Ascending aorta (tissue), 2 donors: ENCODE data around the gene CST9. TPM values are rescaled to one million over a fixed set of nuclear protein-coding genes. Genes with fewer than 3 reads are reported as not detected.

ENCODE experiments used
- DNase-seq, 2 donors: peaks; one replicate each; pipeline ENCODE4 v3.0.0-alpha.2; 2019; ENCODE audit warnings: low spot score in 2 of 2
- H3K27ac ChIP-seq, 2 donors: fragments of 200-600 bp; sonication (generic); one replicate each; pipeline ENCODE4 v1.5.1; 2016 to 2017; ENCODE audit warnings: mild to moderate bottlenecking in 1 of 2
- H3K27me3 ChIP-seq: fragments of 200-600 bp; sonication (generic); one replicate; pipeline ENCODE4 v1.5.1; 2017
- H3K36me3 ChIP-seq, 2 donors: fragments of 200-600 bp; sonication (generic); one replicate each; pipeline ENCODE4 v1.5.1; 2016
- H3K4me1 ChIP-seq, 2 donors: fragments of 200-600 bp; sonication (generic); one replicate each; pipeline ENCODE4 v1.5.1; 2016 to 2017; ENCODE audit warnings: mild to moderate bottlenecking in 1 of 2
- H3K4me3 ChIP-seq, 2 donors: fragments of 200-600 bp; sonication (generic); one replicate each; pipeline ENCODE4 v1.5.1; 2016 to 2017; ENCODE audit warnings: mild to moderate bottlenecking in 1 of 2
- H3K9me3 ChIP-seq, 2 donors: fragments of 200-600 bp; sonication (generic); one replicate each; pipeline ENCODE4 v1.5.1; 2016
- CTCF ChIP-seq, 3 experiments: fragments of 200-600 bp in 2 of 3; fragments of 450-650 bp in 1 of 3; sonication (generic) in 2 of 3; IDR thresholded peaks; one replicate each; pipeline ENCODE4 v1.5.1; 2016 to 2019; ENCODE audit warnings: antibody characterized with exemption in 3 of 3, mild to moderate bottlenecking in 1 of 3, moderate library complexity in 1 of 3
- intact Hi-C: fragments of 100-400 bp; cut with DNase I; formaldehyde crosslinking; loops from one replicate; pipeline ENCODE4 v1.15.1; 2023
- total RNA-seq: library from RNA; depleted of rRNA; stranded (reverse); fragments of >200 nt; gene quantifications from one replicate; pipeline ENCODE4 v1.1.0, GENCODE V29; 2016

CST9 gene
- total RNA-seq, 1 donor from 2014 or later, result not detected

DNA sequence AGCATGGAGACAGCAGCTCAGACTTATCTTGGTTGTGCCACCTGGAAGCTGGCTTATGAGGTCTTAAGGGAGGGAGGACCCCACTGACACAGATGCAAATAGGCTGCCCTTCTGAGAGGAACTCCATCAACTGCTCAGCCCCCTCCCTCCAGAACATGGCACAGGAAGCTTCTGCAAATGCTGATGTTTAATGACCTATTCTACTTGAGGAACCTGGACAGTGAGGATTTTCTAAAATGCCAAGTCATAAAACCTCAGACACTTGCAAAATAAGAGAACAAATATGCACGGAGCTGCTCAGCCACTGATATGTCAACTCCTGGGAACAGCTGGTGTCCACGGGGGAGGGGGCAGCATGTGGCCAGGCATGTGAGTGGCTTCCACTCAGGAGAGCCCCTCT lies 3.5 kb downstream of the CST9 start:
- H3K4me1 ChIP-seq, result no peaks in the 10 kb centered on the region
- H3K27me3 ChIP-seq, result no peaks in the 10 kb centered on the region
- intact Hi-C loops, result no loop called here
- no peak overlapping the region for H3K4me3 ChIP-seq
- no peaks in the 10 kb centered on the region for H3K9me3 ChIP-seq
- no peak overlapping the region for H3K27ac ChIP-seq
- no peak for DNase-seq
- no peak for TF ChIP-seq CTCF (IDR thresholded peaks at IDR 0.05)
- H3K36me3 ChIP-seq, result no peaks in the 10 kb centered on the region

DNA sequence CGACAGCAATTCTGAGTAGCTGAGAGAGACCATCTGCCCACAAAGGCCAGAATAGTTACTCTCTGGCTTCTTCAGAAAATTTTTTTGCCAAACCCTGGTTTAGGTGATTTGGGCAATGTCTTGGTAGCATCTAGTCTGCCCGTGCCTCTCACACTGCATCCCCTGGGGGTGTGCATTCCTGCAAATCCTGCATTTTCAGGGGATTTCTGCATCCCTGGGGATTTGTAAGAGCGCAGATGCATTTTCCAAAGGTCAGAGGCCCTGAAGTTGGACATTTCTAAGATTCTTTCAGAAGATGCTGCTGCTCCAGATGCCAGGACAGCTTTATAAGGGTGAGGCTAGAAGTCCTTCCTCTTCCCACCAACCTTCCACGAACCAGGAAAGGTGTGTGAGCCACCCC lies 4.0 kb downstream of the CST9 start:
- Histone ChIP-seq H3K27ac (no peak overlapping the region), H3K4me1 (no peaks in the 10 kb centered on the region), H3K27me3 (no peaks in the 10 kb centered on the region), H3K4me3 (no peak overlapping the region), H3K36me3 (no peaks in the 10 kb centered on the region), H3K9me3 (no peaks in the 10 kb centered on the region)
- no peak for TF ChIP-seq CTCF (IDR thresholded peaks at IDR 0.05)
- no peak for DNase-seq
- intact Hi-C loops, result no loop called here

GRCh38 chr20:23598481-23598880 lies 7.2 kb downstream of the CST9 start:
- TF ChIP-seq CTCF (IDR thresholded peaks at IDR 0.05), result no peak
- DNase-seq, result no peak
- Histone ChIP-seq H3K4me1 (no peaks in the 10 kb centered on the region), H3K36me3 (no peaks in the 10 kb centered on the region), H3K4me3 (no peak overlapping the region), H3K27ac (no peak overlapping the region), H3K27me3 (no peaks in the 10 kb centered on the region), H3K9me3 (no peaks in the 10 kb centered on the region)
- intact Hi-C loops, result no loop called here

GRCh38 chr20:23596579-23597250 lies 9.0 kb downstream of the CST9 start:
- no peak for TF ChIP-seq CTCF (IDR thresholded peaks at IDR 0.05)
- Histone ChIP-seq H3K27ac (no peak overlapping the region), H3K36me3 (no peaks in the 10 kb centered on the region), H3K9me3 (no peaks in the 10 kb centered on the region), H3K4me3 (no peak overlapping the region), H3K4me1 (no peaks in the 10 kb centered on the region), H3K27me3 (no peaks in the 10 kb centered on the region)
- no peak for DNase-seq
- intact Hi-C loops, result no loop called here

DNA sequence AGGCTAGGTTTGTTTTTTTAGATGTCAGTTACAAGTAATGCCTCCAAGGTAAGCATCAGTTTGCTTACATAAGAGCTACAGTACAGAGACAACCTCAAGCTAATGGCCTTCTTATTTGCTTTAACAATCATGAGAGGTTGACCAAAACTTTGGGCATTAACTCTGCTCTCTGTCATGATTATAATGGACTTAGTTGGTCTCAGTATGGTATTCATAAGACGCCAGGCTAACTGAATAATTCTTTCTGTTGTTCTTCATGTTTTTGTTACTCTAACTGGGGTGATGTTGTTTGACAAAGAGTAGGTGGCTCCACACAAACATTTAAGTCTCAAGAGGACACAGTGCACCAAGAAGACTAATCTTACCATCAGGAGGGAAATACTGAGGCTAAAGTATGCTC lies 9.8 kb downstream of the CST9 start:
- no peaks in the 10 kb centered on the region for H3K4me1 ChIP-seq
- H3K27me3 ChIP-seq, result no peaks in the 10 kb centered on the region
- no peak for DNase-seq
- no peak overlapping the region for H3K27ac ChIP-seq
- H3K36me3 ChIP-seq, result no peaks in the 10 kb centered on the region
- intact Hi-C loops, result no loop called here
- H3K4me3 ChIP-seq, result no peak overlapping the region
- no peak for TF ChIP-seq CTCF (IDR thresholded peaks at IDR 0.05)
- H3K9me3 ChIP-seq, result no peaks in the 10 kb centered on the region
